WTC11 (cell line): ENCODE measurements around the gene C1QL2. TPM values are rescaled to one million over a fixed set of nuclear protein-coding genes. Genes with fewer than 3 reads are reported as not detected.

Source experiments
- ATAC-seq: fragments of 200-7000 bp; cut with Tn5 transposase; 2 replicates; pipeline ENCODE4 v1.10.0; 2021; ENCODE audit warnings: mild to moderate bottlenecking, moderate library complexity
- CTCF ChIA-PET: fragments of 300-600 bp; sonication (Branson Sonifier 250); formaldehyde crosslinking; loops from one replicate; lab custom pipeline; 2021; ENCODE audit warnings: antibody characterized with exemption; lab: Charles Lee
- POLR2A ChIA-PET: fragments of 350-600 bp; sonication (Branson Sonifier 250); formaldehyde crosslinking; loops from one replicate; lab custom pipeline; 2021; ENCODE audit warnings: antibody characterized with exemption; lab: Charles Lee
- DNase-seq: peaks from one replicate; pipeline ENCODE4 v3.0.0; 2021; ENCODE audit warnings: low spot score
- H3K27ac Mint-ChIP-seq: 2 replicates; pipeline ENCODE4 v1.8.0; 2021; ENCODE audit warnings: mixed read lengths
- H3K27me3 Mint-ChIP-seq: 2 replicates; pipeline ENCODE4 v1.8.0; 2021; ENCODE audit warnings: low read depth, mild to moderate bottlenecking, moderate library complexity, mixed read lengths
- H3K36me3 Mint-ChIP-seq: 2 replicates; pipeline ENCODE4 v1.8.0; 2021; ENCODE audit warnings: mixed read lengths
- H3K4me1 Mint-ChIP-seq: 2 replicates; pipeline ENCODE4 v1.8.0; 2022; ENCODE audit warnings: mixed read lengths
- H3K4me3 Mint-ChIP-seq: 2 replicates; pipeline ENCODE4 v1.8.0; 2021; ENCODE audit warnings: mild to moderate bottlenecking, moderate library complexity, mixed read lengths
- H3K9me3 Mint-ChIP-seq: 2 replicates; pipeline ENCODE4 v1.8.0; 2021; ENCODE audit warnings: mixed read lengths
- CREB1 ChIP-seq: sonication (generic); formaldehyde crosslinking; IDR thresholded peaks from 2 replicates; pipeline ENCODE4 v1.8.0; 2023; ENCODE audit warnings: mild to moderate bottlenecking, missing genetic modification reagents
- ELF4 ChIP-seq: sonication (generic); formaldehyde crosslinking; IDR thresholded peaks from 2 replicates; pipeline ENCODE4 v1.8.1; 2022; ENCODE audit warnings: low read depth, mild to moderate bottlenecking, moderate library complexity, missing genetic modification reagents
- EMX1 ChIP-seq: fragments of 250-450 bp; sonication (Bioruptor Pico); IDR thresholded peaks from 2 replicates; pipeline ENCODE4 v1.8.0; 2021; ENCODE audit warnings: mild to moderate bottlenecking
- ETV6 ChIP-seq: sonication (generic); formaldehyde crosslinking; IDR thresholded peaks from 2 replicates; pipeline ENCODE4 v1.8.1; 2022; ENCODE audit warnings: mild to moderate bottlenecking, missing genetic modification reagents
- JAZF1 ChIP-seq: fragments of 250-450 bp; sonication (Bioruptor Pico); IDR thresholded peaks from 2 replicates; pipeline ENCODE4 v1.9.0; 2021; ENCODE audit warnings: moderate library complexity, mild to moderate bottlenecking, inconsistent platforms
- KAT7 ChIP-seq: sonication (generic); formaldehyde crosslinking; IDR thresholded peaks from 2 replicates; pipeline ENCODE4 v1.8.1; 2023; ENCODE audit warnings: missing genetic modification reagents, mild to moderate bottlenecking, borderline replicate concordance
- MYBL2 ChIP-seq: sonication (generic); formaldehyde crosslinking; IDR thresholded peaks from 2 replicates; pipeline ENCODE4 v1.8.1; 2023; ENCODE audit warnings: mild to moderate bottlenecking, moderate library complexity, missing genetic modification reagents
- PRRX2 ChIP-seq: fragments of 250-450 bp; sonication (Bioruptor Pico); IDR thresholded peaks from 2 replicates; pipeline ENCODE4 v1.8.0; 2021; ENCODE audit warnings: mild to moderate bottlenecking
- RORB ChIP-seq: fragments of 250-450 bp; sonication (Bioruptor Pico); IDR thresholded peaks from 2 replicates; pipeline ENCODE4 v1.9.0; 2021; ENCODE audit warnings: mild to moderate bottlenecking
- SOX15 ChIP-seq: fragments of 250-450 bp; sonication (Bioruptor Pico); IDR thresholded peaks from 2 replicates; pipeline ENCODE4 v1.9.0; 2021; ENCODE audit warnings: mild to moderate bottlenecking
- ZNF219 ChIP-seq: sonication (generic); formaldehyde crosslinking; IDR thresholded peaks from 2 replicates; pipeline ENCODE4 v1.8.0; 2023; ENCODE audit warnings: missing genetic modification reagents, mild to moderate bottlenecking, borderline replicate concordance
- ZNF232 ChIP-seq: sonication (generic); formaldehyde crosslinking; IDR thresholded peaks from 2 replicates; pipeline ENCODE4 v1.8.0; 2022; ENCODE audit warnings: mild to moderate bottlenecking, missing genetic modification reagents
- ZNF317 ChIP-seq: sonication (generic); formaldehyde crosslinking; IDR thresholded peaks from 2 replicates; pipeline ENCODE4 v1.8.1; 2023; ENCODE audit warnings: low read depth, mild to moderate bottlenecking, moderate library complexity, missing genetic modification reagents, borderline replicate concordance
- total RNA-seq: library from RNA; stranded (reverse); gene quantifications from 3 replicates; pipeline ENCODE4 v1.2.3, GENCODE V29; 2021
- TF ChIP-seq, protein P1 (sequence below): fragments of 250-450 bp; sonication (Bioruptor Pico); IDR thresholded peaks from 2 replicates; pipeline ENCODE4 v1.9.0; 2021; ENCODE audit warnings: moderate library complexity, mild to moderate bottlenecking, inconsistent platforms, borderline replicate concordance
- TF ChIP-seq, protein P2 (sequence below): sonication (generic); formaldehyde crosslinking; IDR thresholded peaks from 2 replicates; pipeline ENCODE4 v1.8.1; 2023; ENCODE audit warnings: mild to moderate bottlenecking, missing genetic modification reagents
- TF ChIP-seq, protein P3 (sequence below): sonication (generic); formaldehyde crosslinking; IDR thresholded peaks from 2 replicates; pipeline ENCODE4 v1.8.0; 2022; ENCODE audit warnings: mild to moderate bottlenecking, missing genetic modification reagents
- TF ChIP-seq, protein P4 (sequence below): sonication (generic); formaldehyde crosslinking; IDR thresholded peaks from 2 replicates; pipeline ENCODE4 v1.8.0; 2022; ENCODE audit warnings: mild to moderate bottlenecking, missing genetic modification reagents
- TF ChIP-seq, protein P5 (sequence below): sonication (generic); formaldehyde crosslinking; IDR thresholded peaks from 2 replicates; pipeline ENCODE4 v1.8.1; 2022; ENCODE audit warnings: mild to moderate bottlenecking, missing genetic modification reagents, moderate library complexity, borderline replicate concordance
- TF ChIP-seq, protein P6 (sequence below): sonication (generic); formaldehyde crosslinking; IDR thresholded peaks from 2 replicates; pipeline ENCODE4 v1.8.1; 2022; ENCODE audit warnings: mild to moderate bottlenecking, moderate library complexity, missing genetic modification reagents
- TF ChIP-seq, protein P7 (sequence below): sonication (generic); formaldehyde crosslinking; IDR thresholded peaks from 2 replicates; pipeline ENCODE4 v1.8.1; 2022; ENCODE audit warnings: missing genetic modification reagents, borderline replicate concordance
- TF ChIP-seq, protein P8 (sequence below): fragments of 250-450 bp; sonication (Bioruptor Pico); IDR thresholded peaks from 2 replicates; pipeline ENCODE4 v1.9.0; 2021; ENCODE audit warnings: mild to moderate bottlenecking, borderline replicate concordance

C1QL2 gene
- total RNA-seq, 1 experiment from 2014 or later: 1.0 TPM

DNA sequence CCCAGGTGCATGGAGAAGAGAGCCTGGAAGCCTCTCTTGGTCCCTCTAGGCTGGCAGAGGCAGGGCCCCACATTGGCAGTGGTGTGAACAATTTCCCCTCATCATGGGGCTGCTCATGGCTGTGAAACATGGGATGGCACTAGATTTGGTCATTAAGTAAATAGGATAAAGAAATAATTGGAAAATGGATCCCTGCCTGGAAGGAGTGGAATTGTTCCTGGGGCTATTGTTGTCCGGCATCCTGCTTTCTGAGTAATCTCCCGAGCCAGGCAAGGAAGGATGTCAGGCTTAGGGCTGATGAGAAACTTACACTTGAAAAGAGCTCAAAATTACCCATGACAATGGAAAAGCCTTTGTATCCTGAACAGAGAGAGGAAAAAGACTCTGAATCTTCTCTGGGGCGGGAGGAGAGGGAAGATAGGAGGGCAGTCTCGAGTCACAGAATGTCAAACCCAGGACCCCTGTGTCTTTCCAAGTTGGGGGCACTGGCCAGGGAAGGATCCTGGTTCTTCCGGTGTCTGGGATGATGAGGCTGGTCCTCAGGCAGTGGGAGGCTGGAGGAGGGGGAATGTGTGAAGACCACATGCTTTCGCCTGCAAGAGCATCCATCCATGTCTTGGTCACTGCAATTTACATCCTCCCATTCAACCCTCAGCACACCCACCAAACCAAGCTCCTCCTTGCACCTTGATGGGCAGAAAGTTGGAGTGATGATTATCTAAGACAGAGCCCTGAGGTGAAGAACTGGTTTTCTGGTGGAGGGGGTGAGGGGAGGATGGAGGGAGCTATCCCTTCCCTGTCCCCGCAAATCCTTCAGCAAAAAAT is 38.0 kb upstream of the C1QL2 start:
- ATAC-seq: peak; percentile 82
- ChIA-PET POLR2A (interaction anchor here (0.7 kb wide), 1 partner anchor 168 kb away, joined by 3 read pairs; no protein-coding TSS in a partner anchor), CTCF (interaction anchor here (0.8 to 2.4 kb wide), 4 partner anchors 51 to 315 kb away, joined by 3 to 13 read pairs (median 4); no protein-coding TSS in a partner anchor)
- H3K36me3 Mint-ChIP-seq: no peaks in the 10 kb centered on the region
- no peak overlapping the region for H3K27ac Mint-ChIP-seq
- peaks cover 47% of the 10 kb centered on the region for H3K4me1 Mint-ChIP-seq
- H3K4me3 Mint-ChIP-seq: peak overlapping the region; percentile 43
- TF ChIP-seq ZNF219 (CRISPR knock-in tag): no peak
- TF ChIP-seq, protein P1, sequence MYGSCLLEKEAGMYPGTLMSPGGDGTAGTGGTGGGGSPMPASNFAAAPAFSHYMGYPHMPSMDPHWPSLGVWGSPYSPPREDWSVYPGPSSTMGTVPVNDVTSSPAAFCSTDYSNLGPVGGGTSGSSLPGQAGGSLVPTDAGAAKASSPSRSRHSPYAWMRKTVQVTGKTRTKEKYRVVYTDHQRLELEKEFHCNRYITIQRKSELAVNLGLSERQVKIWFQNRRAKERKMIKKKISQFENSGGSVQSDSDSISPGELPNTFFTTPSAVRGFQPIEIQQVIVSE (CRISPR knock-in tag): no peak
- TF ChIP-seq, protein P2, sequence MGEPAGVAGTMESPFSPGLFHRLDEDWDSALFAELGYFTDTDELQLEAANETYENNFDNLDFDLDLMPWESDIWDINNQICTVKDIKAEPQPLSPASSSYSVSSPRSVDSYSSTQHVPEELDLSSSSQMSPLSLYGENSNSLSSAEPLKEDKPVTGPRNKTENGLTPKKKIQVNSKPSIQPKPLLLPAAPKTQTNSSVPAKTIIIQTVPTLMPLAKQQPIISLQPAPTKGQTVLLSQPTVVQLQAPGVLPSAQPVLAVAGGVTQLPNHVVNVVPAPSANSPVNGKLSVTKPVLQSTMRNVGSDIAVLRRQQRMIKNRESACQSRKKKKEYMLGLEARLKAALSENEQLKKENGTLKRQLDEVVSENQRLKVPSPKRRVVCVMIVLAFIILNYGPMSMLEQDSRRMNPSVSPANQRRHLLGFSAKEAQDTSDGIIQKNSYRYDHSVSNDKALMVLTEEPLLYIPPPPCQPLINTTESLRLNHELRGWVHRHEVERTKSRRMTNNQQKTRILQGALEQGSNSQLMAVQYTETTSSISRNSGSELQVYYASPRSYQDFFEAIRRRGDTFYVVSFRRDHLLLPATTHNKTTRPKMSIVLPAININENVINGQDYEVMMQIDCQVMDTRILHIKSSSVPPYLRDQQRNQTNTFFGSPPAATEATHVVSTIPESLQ (CRISPR knock-in tag): no peak
- TF ChIP-seq ZNF317 (CRISPR knock-in tag): no peak
- no peak for TF ChIP-seq MYBL2
- TF ChIP-seq JAZF1 (CRISPR knock-in tag): no peak
- TF ChIP-seq RORB: no peak
- TF ChIP-seq KAT7 (CRISPR knock-in tag): no peak
- TF ChIP-seq ELF4 (CRISPR knock-in tag): no peak
- TF ChIP-seq, protein P3, sequence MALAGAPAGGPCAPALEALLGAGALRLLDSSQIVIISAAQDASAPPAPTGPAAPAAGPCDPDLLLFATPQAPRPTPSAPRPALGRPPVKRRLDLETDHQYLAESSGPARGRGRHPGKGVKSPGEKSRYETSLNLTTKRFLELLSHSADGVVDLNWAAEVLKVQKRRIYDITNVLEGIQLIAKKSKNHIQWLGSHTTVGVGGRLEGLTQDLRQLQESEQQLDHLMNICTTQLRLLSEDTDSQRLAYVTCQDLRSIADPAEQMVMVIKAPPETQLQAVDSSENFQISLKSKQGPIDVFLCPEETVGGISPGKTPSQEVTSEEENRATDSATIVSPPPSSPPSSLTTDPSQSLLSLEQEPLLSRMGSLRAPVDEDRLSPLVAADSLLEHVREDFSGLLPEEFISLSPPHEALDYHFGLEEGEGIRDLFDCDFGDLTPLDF (CRISPR knock-in tag): no peak
- no peak for TF ChIP-seq SOX15
- no peak for TF ChIP-seq CREB1 (CRISPR knock-in tag)
- no peak for TF ChIP-seq ZNF232 (CRISPR knock-in tag)
- TF ChIP-seq ETV6: no peak; the same call in 1 of the 2 replicates
- TF ChIP-seq, protein P4, sequence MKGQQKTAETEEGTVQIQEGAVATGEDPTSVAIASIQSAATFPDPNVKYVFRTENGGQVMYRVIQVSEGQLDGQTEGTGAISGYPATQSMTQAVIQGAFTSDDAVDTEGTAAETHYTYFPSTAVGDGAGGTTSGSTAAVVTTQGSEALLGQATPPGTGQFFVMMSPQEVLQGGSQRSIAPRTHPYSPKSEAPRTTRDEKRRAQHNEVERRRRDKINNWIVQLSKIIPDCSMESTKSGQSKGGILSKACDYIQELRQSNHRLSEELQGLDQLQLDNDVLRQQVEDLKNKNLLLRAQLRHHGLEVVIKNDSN (CRISPR knock-in tag): no peak
- TF ChIP-seq, protein P5, sequence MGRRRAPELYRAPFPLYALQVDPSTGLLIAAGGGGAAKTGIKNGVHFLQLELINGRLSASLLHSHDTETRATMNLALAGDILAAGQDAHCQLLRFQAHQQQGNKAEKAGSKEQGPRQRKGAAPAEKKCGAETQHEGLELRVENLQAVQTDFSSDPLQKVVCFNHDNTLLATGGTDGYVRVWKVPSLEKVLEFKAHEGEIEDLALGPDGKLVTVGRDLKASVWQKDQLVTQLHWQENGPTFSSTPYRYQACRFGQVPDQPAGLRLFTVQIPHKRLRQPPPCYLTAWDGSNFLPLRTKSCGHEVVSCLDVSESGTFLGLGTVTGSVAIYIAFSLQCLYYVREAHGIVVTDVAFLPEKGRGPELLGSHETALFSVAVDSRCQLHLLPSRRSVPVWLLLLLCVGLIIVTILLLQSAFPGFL: no peak
- TF ChIP-seq, all 79 proteins: peak for 0
- Mint-ChIP-seq H3K27me3 (peaks cover 30% of the 10 kb centered on the region), H3K9me3 (no peaks in the 10 kb centered on the region)
- DNase-seq: no peak

DNA sequence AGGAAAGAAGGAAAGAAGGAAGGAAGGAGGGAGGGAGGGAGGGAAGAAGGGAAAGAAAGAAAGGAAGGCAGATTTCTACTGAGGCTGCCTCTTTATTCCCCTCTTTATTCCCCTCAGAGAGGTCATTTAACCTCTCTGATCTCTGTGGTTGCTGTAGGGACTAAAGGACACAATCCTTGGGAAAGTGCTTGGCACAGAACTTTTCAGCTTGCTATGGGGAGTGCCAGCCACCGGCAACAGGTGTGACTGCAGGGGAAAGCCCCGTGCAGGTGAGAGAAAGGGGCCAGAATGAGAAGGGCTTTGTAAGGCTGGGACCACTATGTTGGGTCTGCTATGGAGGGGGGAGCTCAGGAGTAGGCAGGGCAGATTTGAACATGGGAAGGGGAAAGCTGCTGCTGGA is 37.3 kb upstream of the C1QL2 start:
- ATAC-seq (peak; percentile 40), DNase-seq (no peak)
- H3K9me3 Mint-ChIP-seq: no peaks in the 10 kb centered on the region
- peaks cover 30% of the 10 kb centered on the region for H3K27me3 Mint-ChIP-seq
- ChIA-PET CTCF (interaction anchor here (1.0 to 2.4 kb wide), 2 partner anchors 52 to 314 kb away, joined by 4 to 13 read pairs; no protein-coding TSS in a partner anchor), POLR2A (no interaction called here)
- H3K4me1 Mint-ChIP-seq: peaks cover 47% of the 10 kb centered on the region
- H3K27ac Mint-ChIP-seq: peak overlapping the region; percentile 20; the same call in 1 of the 2 replicates
- peak overlapping the region; percentile 43 for H3K4me3 Mint-ChIP-seq
- no peaks in the 10 kb centered on the region for H3K36me3 Mint-ChIP-seq
- TF ChIP-seq PRRX2 (CRISPR knock-in tag): no peak
- TF ChIP-seq, protein P6, sequence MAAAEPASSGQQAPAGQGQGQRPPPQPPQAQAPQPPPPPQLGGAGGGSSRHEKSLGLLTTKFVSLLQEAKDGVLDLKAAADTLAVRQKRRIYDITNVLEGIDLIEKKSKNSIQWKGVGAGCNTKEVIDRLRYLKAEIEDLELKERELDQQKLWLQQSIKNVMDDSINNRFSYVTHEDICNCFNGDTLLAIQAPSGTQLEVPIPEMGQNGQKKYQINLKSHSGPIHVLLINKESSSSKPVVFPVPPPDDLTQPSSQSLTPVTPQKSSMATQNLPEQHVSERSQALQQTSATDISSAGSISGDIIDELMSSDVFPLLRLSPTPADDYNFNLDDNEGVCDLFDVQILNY (CRISPR knock-in tag): no peak
- no peak for TF ChIP-seq EMX1 (CRISPR knock-in tag)
- TF ChIP-seq, protein P7, sequence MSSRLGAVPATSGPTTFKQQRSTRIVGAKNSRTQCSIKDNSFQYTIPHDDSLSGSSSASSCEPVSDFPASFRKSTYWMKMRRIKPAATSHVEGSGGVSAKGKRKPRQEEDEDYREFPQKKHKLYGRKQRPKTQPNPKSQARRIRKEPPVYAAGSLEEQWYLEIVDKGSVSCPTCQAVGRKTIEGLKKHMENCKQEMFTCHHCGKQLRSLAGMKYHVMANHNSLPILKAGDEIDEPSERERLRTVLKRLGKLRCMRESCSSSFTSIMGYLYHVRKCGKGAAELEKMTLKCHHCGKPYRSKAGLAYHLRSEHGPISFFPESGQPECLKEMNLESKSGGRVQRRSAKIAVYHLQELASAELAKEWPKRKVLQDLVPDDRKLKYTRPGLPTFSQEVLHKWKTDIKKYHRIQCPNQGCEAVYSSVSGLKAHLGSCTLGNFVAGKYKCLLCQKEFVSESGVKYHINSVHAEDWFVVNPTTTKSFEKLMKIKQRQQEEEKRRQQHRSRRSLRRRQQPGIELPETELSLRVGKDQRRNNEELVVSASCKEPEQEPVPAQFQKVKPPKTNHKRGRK (CRISPR knock-in tag): peak; percentile 98
- TF ChIP-seq, protein P8, sequence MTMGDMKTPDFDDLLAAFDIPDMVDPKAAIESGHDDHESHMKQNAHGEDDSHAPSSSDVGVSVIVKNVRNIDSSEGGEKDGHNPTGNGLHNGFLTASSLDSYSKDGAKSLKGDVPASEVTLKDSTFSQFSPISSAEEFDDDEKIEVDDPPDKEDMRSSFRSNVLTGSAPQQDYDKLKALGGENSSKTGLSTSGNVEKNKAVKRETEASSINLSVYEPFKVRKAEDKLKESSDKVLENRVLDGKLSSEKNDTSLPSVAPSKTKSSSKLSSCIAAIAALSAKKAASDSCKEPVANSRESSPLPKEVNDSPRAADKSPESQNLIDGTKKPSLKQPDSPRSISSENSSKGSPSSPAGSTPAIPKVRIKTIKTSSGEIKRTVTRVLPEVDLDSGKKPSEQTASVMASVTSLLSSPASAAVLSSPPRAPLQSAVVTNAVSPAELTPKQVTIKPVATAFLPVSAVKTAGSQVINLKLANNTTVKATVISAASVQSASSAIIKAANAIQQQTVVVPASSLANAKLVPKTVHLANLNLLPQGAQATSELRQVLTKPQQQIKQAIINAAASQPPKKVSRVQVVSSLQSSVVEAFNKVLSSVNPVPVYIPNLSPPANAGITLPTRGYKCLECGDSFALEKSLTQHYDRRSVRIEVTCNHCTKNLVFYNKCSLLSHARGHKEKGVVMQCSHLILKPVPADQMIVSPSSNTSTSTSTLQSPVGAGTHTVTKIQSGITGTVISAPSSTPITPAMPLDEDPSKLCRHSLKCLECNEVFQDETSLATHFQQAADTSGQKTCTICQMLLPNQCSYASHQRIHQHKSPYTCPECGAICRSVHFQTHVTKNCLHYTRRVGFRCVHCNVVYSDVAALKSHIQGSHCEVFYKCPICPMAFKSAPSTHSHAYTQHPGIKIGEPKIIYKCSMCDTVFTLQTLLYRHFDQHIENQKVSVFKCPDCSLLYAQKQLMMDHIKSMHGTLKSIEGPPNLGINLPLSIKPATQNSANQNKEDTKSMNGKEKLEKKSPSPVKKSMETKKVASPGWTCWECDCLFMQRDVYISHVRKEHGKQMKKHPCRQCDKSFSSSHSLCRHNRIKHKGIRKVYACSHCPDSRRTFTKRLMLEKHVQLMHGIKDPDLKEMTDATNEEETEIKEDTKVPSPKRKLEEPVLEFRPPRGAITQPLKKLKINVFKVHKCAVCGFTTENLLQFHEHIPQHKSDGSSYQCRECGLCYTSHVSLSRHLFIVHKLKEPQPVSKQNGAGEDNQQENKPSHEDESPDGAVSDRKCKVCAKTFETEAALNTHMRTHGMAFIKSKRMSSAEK (CRISPR knock-in tag): no peak
